Sigmoid colon (tissue), 7 donors: ENCODE results near the gene GALNS. TPM values are rescaled to one million over a fixed set of nuclear protein-coding genes. Genes with fewer than 3 reads are reported as not detected.

Source experiments
- DNase-seq: peaks from one replicate; pipeline ENCODE4 v3.0.0-alpha.2; 2019
- H3K27ac ChIP-seq, 4 donors: fragments of 200-600 bp; sonication (generic); one replicate each; pipeline ENCODE4 v1.5.1; 2016 to 2019; ENCODE audit warnings: mild to moderate bottlenecking in 1 of 4
- H3K27me3 ChIP-seq, 3 donors: fragments of 200-600 bp; sonication (generic); one replicate each; pipeline ENCODE4 v1.5.1; 2019; ENCODE audit warnings: mild to moderate bottlenecking in 1 of 3
- H3K36me3 ChIP-seq, 4 donors: fragments of 200-600 bp; sonication (generic); one replicate each; pipeline ENCODE4 v1.5.1; 2016 to 2019
- H3K4me1 ChIP-seq, 4 donors: fragments of 200-600 bp; sonication (generic); one replicate each; pipeline ENCODE4 v1.5.1; 2017 to 2019
- H3K4me3 ChIP-seq, 4 donors: fragments of 200-600 bp; sonication (generic); one replicate each; pipeline ENCODE4 v1.5.1; 2017 to 2019; ENCODE audit warnings: mild to moderate bottlenecking in 2 of 4, moderate library complexity in 1 of 4
- H3K9me3 ChIP-seq, 4 donors: fragments of 200-600 bp in 3 of 4; sonication (generic) in 3 of 4; one replicate each; pipeline versions ENCODE4 v1.5.1 to v1.6.1; 2013 to 2019
- CTCF ChIP-seq, 4 experiments: fragments of 450-650 bp in 3 of 4; fragments of 200-600 bp in 1 of 4; IDR thresholded peaks; one replicate each; pipeline ENCODE4 v1.5.1; 2016 to 2019; ENCODE audit warnings: antibody characterized with exemption in 4 of 4, mild to moderate bottlenecking in 3 of 4, moderate library complexity in 2 of 4
- EP300 ChIP-seq, 4 donors: sonication (generic); formaldehyde crosslinking; IDR thresholded peaks; one replicate each; pipeline ENCODE4 v1.6.1; 2017; ENCODE audit warnings: antibody characterized with exemption in 4 of 4
- POLR2A ChIP-seq, 2 donors: fragments of 450-650 bp; IDR thresholded peaks; one replicate each; pipeline ENCODE4 v1.6.1; 2016; ENCODE audit warnings: antibody characterized with exemption in 2 of 2, mild to moderate bottlenecking in 2 of 2, moderate library complexity in 2 of 2
- POLR2AphosphoS5 ChIP-seq, 4 donors: sonication (generic); formaldehyde crosslinking; IDR thresholded peaks; one replicate each; pipeline ENCODE4 v1.6.1; 2017; ENCODE audit warnings: antibody characterized with exemption in 4 of 4
- WGBS, 2 donors: extraction: QIAGEN DNeasy Blood & Tissue Kit; methylation state at CpG; one replicate each; pipeline ENCODE4 v1.1.7; 2013; 5-methylcytosine and 5-hydroxymethylcytosine counted together
- intact Hi-C: fragments of 100-400 bp; cut with DNase I; formaldehyde crosslinking; loops from one replicate; pipeline ENCODE4 v1.15.1; 2023
- polyA plus RNA-seq, 3 donors: library from polyadenylated mRNA; stranded (reverse); fragments of 200-250 nt; gene quantifications; one replicate each; pipeline ENCODE4 v1.2.3, GENCODE V29; 2013
- total RNA-seq, 4 donors: library from RNA; depleted of rRNA; stranded (reverse); fragments of >200 nt; gene quantifications; one replicate each; pipeline ENCODE4 v1.1.0, GENCODE V29; 2016
- donor health status: healthy with polysubstance abuse.
- donor health status: Bipolar disorder and iron deficiency.
- donor health status: healthy.

Gene GALNS
- total and polyA plus RNA-seq, 7 donors, result 6.2 to 50.4 (median 11.1) TPM

- intact Hi-C loops, result loop anchor here (2.0 to 5.0 kb wide), 2 partner anchors 129 to 403 kb away; partner anchors contain the start of gene ZNF778
- 18 to 65% methylated on average over 26 of the region's 26 CpGs for WGBS, 2 donors
- no peaks in the 10 kb centered on the region for H3K9me3 ChIP-seq
These were observed 43.2 kb downstream of the GALNS start for GRCh38 chr16:88813269-88814143.

GRCh38 chr16:88812513-88813268 is 44.1 kb downstream of the GALNS start:
- peak overlapping the region; percentile 63 to 88 (median 76) for H3K4me3 ChIP-seq
- peaks cover 0 to 36% (median 28%) of the 10 kb centered on the region in 4 donors for H3K4me1 ChIP-seq
- H3K27me3 ChIP-seq, result no peaks in the 10 kb centered on the region
- peaks cover 0 to 21% (median 5%) of the 10 kb centered on the region in 4 donors for H3K36me3 ChIP-seq
- DNase-seq, result peak; percentile 88
- intact Hi-C loops, result loop anchor here (2.0 to 5.0 kb wide), 2 partner anchors 130 to 404 kb away; partner anchors contain the start of gene ZNF778
- H3K9me3 ChIP-seq, result no peaks in the 10 kb centered on the region
- peak overlapping the region; percentile 91 to 96 (median 96) for H3K27ac ChIP-seq
- TF ChIP-seq CTCF (IDR thresholded peaks at IDR 0.05) (peak in 2 of 4 experiments; percentile 8 to 10), POLR2AphosphoS5 (IDR thresholded peaks at IDR 0.05) (peak in 1 of 4 donors; percentile 2), POLR2A (IDR thresholded peaks at IDR 0.05) (no peak), EP300 (IDR thresholded peaks at IDR 0.05) (no peak)
- 10 to 42% methylated on average over 37 of the region's 37 CpGs for WGBS, 2 donors

More at GRCh38 chr16:88813269-88814143, 43.2 kb downstream of the GALNS start:
- H3K4me3 ChIP-seq, result peak overlapping the region in 1 of 4 donors; percentile 84
- H3K27ac ChIP-seq, result peak overlapping the region; percentile 91 to 96 (median 96)
- H3K36me3 ChIP-seq, result peaks cover 0 to 16% (median 5%) of the 10 kb centered on the region in 4 donors
- no peak for DNase-seq
- H3K4me1 ChIP-seq, result peaks cover 0 to 36% (median 28%) of the 10 kb centered on the region in 4 donors
- no peaks in the 10 kb centered on the region for H3K27me3 ChIP-seq
- no peak for TF ChIP-seq CTCF (IDR thresholded peaks at IDR 0.05)
- TF ChIP-seq POLR2A (IDR thresholded peaks at IDR 0.05), result no peak
- TF ChIP-seq POLR2AphosphoS5 (IDR thresholded peaks at IDR 0.05), result no peak
- TF ChIP-seq EP300 (IDR thresholded peaks at IDR 0.05), result no peak

- peak within 1 kb of the TSS; percentile 91 to 96 (median 96) for H3K27ac ChIP-seq
- H3K9me3 ChIP-seq, result no peaks in the 10 kb centered on the region
- intact Hi-C loops, result loop anchor here (1.0 to 5.0 kb wide), 3 partner anchors 45 to 405 kb away; partner anchors contain the start of genes TRAPPC2L and ZNF778
- peaks cover 0 to 36% (median 28%) of the 10 kb centered on the region in 4 donors for H3K4me1 ChIP-seq
- H3K4me3 ChIP-seq, result peak within 1 kb of the TSS; percentile 63 to 88 (median 76)
- DNase-seq, result peak; percentile 97
- H3K27me3 ChIP-seq, result no peaks in the 10 kb centered on the region
- WGBS, 2 donors, result 1% methylated on average over 84 of the region's 84 CpGs
- H3K36me3 ChIP-seq, result peaks cover 0 to 21% (median 5%) of the 10 kb centered on the region in 4 donors
- TF ChIP-seq POLR2A (IDR thresholded peaks at IDR 0.05) (no peak), CTCF (IDR thresholded peaks at IDR 0.05) (peak in 2 of 4 experiments; percentile 9 to 24), POLR2AphosphoS5 (IDR thresholded peaks at IDR 0.05) (peak in 3 of 4 donors; percentile 15 to 95 (median 95)), EP300 (IDR thresholded peaks at IDR 0.05) (peak in 1 of 4 donors; percentile 46)
These were observed 44.8 kb downstream of the GALNS start, which contains the start of gene APRT for GRCh38 chr16:88811769-88812512. Gene APRT (minus strand): TSS chr16:88811928. CDS start chr16:88811899, 29 bp downstream.
